ENCODE measurements around the gene XPA.
"Not testable (repeated sequence)": the region's sequence is repeated elsewhere in the genome, so short reads cannot be mapped to it uniquely, and the experiment has no call there.

GRCh38 chr9:97744025-97744424 lies 46.9 kb upstream of the XPA start:
- TF ChIP-seq, protein P1, sequence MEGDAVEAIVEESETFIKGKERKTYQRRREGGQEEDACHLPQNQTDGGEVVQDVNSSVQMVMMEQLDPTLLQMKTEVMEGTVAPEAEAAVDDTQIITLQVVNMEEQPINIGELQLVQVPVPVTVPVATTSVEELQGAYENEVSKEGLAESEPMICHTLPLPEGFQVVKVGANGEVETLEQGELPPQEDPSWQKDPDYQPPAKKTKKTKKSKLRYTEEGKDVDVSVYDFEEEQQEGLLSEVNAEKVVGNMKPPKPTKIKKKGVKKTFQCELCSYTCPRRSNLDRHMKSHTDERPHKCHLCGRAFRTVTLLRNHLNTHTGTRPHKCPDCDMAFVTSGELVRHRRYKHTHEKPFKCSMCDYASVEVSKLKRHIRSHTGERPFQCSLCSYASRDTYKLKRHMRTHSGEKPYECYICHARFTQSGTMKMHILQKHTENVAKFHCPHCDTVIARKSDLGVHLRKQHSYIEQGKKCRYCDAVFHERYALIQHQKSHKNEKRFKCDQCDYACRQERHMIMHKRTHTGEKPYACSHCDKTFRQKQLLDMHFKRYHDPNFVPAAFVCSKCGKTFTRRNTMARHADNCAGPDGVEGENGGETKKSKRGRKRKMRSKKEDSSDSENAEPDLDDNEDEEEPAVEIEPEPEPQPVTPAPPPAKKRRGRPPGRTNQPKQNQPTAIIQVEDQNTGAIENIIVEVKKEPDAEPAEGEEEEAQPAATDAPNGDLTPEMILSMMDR (IDR thresholded peaks at IDR 0.05): not testable (repeated sequence)
- not testable (repeated sequence) for TF ChIP-seq EP300, POLR2AphosphoS5, POLR2A (IDR thresholded peaks at IDR 0.05)
